ENCODE measurements around the gene PVALB. TPM values are rescaled to one million over a fixed set of nuclear protein-coding genes. Genes with fewer than 3 reads are reported as not detected.

The PVALB gene
- total and polyA plus RNA-seq, 10 of the 15 experiments (the other 5 are each of a cell fraction or from before 2014, with no cell fraction given), result not detected

DNA sequence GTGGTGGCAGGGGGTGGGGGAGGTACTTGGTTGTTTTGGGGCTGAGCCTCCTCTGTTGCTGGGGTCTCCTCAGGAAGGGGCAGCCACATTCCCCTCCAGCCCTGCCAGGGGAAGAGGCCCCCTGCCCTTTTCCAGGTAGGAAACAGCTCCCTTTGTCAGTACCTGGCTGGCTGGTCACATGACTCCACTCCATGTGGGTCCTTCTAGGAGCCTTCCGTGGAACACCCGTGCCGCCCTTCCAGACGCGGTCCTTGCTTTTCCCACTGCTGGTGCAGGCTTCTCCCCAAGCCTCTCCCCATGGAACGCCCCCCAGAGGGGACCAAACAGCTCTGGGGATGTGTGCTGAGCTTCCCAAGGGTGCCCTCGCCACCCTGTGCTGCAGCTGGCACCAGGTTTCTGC lies 60.8 kb downstream of the PVALB start:
- Histone ChIP-seq H3K27me3 (replicated peaks in 1 of 2; ENCODE audit: control insufficient read depth in 2 of 2, insufficient read depth in 2 of 2, low read length in 1 of 2) (peaks cover 2 to 5% of the 10 kb centered on the region in 2 experiments; a peak in 2 of 4 replicates), H3K79me2 (ENCODE audit: control insufficient read depth, insufficient read depth, low read length) (no peaks in the 10 kb centered on the region), H3K4me2 (ENCODE audit: control insufficient read depth, insufficient read depth) (no peak overlapping the region), H4K20me1 (ENCODE audit: control insufficient read depth, insufficient read depth) (no peaks in the 10 kb centered on the region), H3K36me3 (ENCODE audit: control insufficient read depth in 2 of 2, insufficient read depth in 2 of 2, low read length in 1 of 2) (no peaks in the 10 kb centered on the region), H3K9ac (ENCODE audit: control insufficient read depth, insufficient read depth, low read length) (no peak overlapping the region), H3K4me1 (ENCODE audit: control insufficient read depth, insufficient read depth, low read length) (no peaks in the 10 kb centered on the region), H3K27ac (ENCODE audit: control insufficient read depth, insufficient read depth) (no peak overlapping the region), H3K9me3 (replicated peaks; ENCODE audit: control insufficient read depth, insufficient read depth, low read length) (no peaks in the 10 kb centered on the region), H3K4me3 (no peak overlapping the region), H2AFZ (ENCODE audit: control insufficient read depth, low read depth, low read length) (no peak overlapping the region)
- no TSS peak for BruUV-seq (replicated peaks)
- in situ Hi-C loops (cut with MboI) (no loop called here), intact Hi-C loops (cut with micrococcal nuclease; ENCODE audit: unreplicated experiment) (loop anchor here (5.0 kb wide), 1 partner anchor 209 kb away; no protein-coding TSS in a partner anchor)
- FAIRE-seq, result no peak
- SMC1A ChIA-PET (ENCODE audit: uncharacterized antibody, unreplicated experiment), result interaction anchor here (3.3 kb wide), 1 partner anchor 222 kb away, joined by 11 read pairs; no protein-coding TSS in a partner anchor
- RAD21 ChIA-PET (ENCODE audit: unreplicated experiment), result interaction anchor here (0.9 kb wide), 1 partner anchor 101 kb away, joined by 3 read pairs; no protein-coding TSS in a partner anchor
- CTCF ChIA-PET, result interaction anchor here (0.6 to 3.3 kb wide), 8 partner anchors 10 to 288 kb away, joined by 3 to 24 read pairs (median 11); partner anchors contain the start of gene IFT27
- WGBS (ENCODE audit: insufficient coverage, insufficient replicate concordance, low lambda C conversion rate, missing lambda C conversion rate), result 13% methylated on average over 7 of the region's 7 CpGs
- DNase-seq (ENCODE audit: low read depth, low spot score), result no peak
- TF ChIP-seq LARP7 (IDR thresholded peaks at IDR 0.05) (no peak), NRF1 (conservative IDR thresholded peaks at IDR 0.05; ENCODE audit: low read depth, low read length) (no peak), IRF5 (IDR thresholded peaks at IDR 0.05; ENCODE audit: borderline replicate concordance) (no peak), CBX5 (IDR thresholded peaks at IDR 0.05; ENCODE audit: low read depth) (no peak), CHD1 (IDR thresholded peaks at IDR 0.05; ENCODE audit: low read depth, low read length) (no peak), SREBF1 (IDR thresholded peaks at IDR 0.05; ENCODE audit: low read length) (no peak), BRCA1 (IDR thresholded peaks at IDR 0.05; ENCODE audit: low read depth, low read length) (no peak), SMAD1 (IDR thresholded peaks at IDR 0.05; ENCODE audit: low read depth, partially characterized antibody) (no peak), ZNF274 (IDR thresholded peaks at IDR 0.05; ENCODE audit: insufficient read depth, insufficient read length) (no peak), ESRRA (IDR thresholded peaks at IDR 0.05; ENCODE audit: low read length) (no peak), ZBED1 (IDR thresholded peaks at IDR 0.05; ENCODE audit: borderline replicate concordance) (no peak)
- TF ChIP-seq, protein P1, sequence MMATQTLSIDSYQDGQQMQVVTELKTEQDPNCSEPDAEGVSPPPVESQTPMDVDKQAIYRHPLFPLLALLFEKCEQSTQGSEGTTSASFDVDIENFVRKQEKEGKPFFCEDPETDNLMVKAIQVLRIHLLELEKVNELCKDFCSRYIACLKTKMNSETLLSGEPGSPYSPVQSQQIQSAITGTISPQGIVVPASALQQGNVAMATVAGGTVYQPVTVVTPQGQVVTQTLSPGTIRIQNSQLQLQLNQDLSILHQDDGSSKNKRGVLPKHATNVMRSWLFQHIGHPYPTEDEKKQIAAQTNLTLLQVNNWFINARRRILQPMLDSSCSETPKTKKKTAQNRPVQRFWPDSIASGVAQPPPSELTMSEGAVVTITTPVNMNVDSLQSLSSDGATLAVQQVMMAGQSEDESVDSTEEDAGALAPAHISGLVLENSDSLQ (IDR thresholded peaks at IDR 0.05), result no peak
- no peak for ATAC-seq
- POLR2A ChIA-PET, result no interaction called here

All from GM12878 (cell line).